ENCODE data around the gene FBXL16. TPM values are rescaled to one million over a fixed set of nuclear protein-coding genes. Genes with fewer than 3 reads are reported as not detected.
"Not testable (repeated sequence)": the region's sequence is repeated elsewhere in the genome, so short reads cannot be mapped to it uniquely, and the experiment has no call there.

Gene FBXL16, protein sequence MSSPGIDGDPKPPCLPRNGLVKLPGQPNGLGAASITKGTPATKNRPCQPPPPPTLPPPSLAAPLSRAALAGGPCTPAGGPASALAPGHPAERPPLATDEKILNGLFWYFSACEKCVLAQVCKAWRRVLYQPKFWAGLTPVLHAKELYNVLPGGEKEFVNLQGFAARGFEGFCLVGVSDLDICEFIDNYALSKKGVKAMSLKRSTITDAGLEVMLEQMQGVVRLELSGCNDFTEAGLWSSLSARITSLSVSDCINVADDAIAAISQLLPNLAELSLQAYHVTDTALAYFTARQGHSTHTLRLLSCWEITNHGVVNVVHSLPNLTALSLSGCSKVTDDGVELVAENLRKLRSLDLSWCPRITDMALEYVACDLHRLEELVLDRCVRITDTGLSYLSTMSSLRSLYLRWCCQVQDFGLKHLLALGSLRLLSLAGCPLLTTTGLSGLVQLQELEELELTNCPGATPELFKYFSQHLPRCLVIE
- 0.13 TPM in 1 of 2 replicates, not detected in the other for total RNA-seq (2014; rRNA removed; shearing (Covaris generic))

DNA sequence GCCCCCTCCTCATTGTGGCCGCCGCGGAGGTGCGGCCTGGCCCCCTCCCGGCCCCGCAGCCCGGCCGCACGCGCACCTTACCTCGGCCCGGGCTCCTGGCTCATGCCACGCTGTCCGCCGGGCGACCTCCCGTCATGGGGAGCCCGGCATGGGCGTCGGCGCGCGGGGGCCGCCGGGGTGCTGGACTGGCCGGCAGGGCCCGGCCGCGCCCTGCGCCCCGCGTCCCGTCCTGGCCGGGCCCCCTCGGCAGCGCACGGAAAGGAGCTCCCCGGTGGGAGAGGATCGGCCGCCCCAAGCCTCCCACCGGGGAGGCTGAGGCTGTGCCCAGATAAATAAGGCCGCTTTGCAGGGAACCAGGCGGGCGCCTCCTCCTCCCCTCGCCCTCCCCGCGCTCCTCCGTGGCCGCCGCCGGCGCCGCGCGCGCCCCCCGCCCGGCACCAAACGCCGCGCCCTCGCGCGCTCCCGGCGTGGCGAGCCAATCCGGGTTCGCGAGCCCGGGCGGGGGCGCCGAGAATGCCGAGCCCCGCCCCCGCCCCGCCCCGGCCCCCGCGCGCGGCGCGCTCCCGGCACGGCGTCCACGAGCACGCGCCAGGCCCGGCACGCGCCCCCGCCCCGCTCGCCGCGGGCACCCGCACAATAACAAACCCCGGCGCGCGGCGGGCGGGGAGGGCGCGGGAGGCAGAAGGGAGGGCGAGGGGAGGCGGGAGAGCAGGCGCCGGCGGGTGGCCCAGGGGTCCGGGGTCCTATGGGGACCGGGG, at the start of gene FBXL16:
Gene FBXL16 (minus strand): TSS at position 371 of the 758 bp plus-strand sequence. CDS start 8,396 bp downstream, outside the sequence.
- Histone ChIP-seq H3K36me3 (no peaks in the 10 kb centered on the region), H3K9me3 (replicated peaks) (no peaks in the 10 kb centered on the region), H3K4me1 (replicated peaks) (peaks cover 6% of the 10 kb centered on the region), H3K27ac (no peak within 1 kb of the TSS), H3K27me3 (replicated peaks) (peaks cover 77% of the 10 kb centered on the region), H3K4me3 (no peak within 1 kb of the TSS)
- DNase-seq (ENCODE audit: low read depth in 1 of 2, low spot score in 2 of 2): no peak

DNA sequence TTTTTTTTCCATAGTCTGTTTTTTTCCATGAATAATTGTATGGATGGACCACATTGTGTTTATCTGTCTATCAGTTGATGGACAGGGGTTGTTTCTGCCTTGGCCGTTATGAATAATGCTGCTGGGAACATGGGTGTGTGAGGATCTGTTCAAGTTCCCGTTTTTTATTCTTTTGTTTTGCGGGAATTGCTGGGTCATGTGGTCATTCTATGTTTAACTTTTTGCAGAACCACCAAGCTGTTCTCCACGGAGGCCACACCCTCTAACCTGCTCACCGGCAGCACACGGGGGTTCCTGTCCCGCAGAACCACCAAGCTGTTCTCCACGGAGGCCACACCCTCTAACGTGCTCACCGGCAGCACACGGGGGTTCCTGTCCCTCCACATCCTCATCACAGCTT, 49.1 kb upstream of the FBXL16 start:
- no peak for DNase-seq (ENCODE audit: low read depth in 1 of 2, low spot score in 2 of 2)
- H3K4me1 ChIP-seq (replicated peaks): no peaks in the 10 kb centered on the region
- H3K9me3 ChIP-seq (replicated peaks): peaks cover 2% of the 10 kb centered on the region; the same call in 1 of the 2 replicates

DNA sequence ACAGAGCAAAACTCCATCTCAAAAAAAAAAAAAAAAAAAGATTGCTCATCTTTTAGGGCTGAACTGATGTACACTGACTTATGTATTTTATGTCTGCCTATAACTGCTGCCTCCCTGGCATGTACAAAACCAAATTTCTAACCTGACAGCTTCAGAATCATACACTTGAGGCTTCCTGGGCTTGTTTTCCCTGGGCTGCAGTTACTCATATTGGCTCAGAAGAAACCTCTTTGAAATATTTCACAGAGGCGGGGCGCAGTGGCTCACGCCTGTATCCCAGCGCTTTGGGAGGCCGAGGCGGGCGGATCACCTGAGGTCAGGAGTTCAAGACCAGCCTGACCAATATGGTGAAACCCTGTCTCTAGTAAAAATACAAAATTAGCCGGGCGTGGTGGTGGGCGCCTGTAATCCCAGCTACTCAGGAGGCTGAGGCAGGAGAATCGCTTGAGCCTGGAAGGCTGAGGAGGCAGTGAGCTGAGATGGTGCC, 48.6 kb upstream of the FBXL16 start:
- H3K27ac ChIP-seq; H3K4me3 ChIP-seq; DNase-seq (ENCODE audit: low read depth in 1 of 2, low spot score in 2 of 2); H3K9me3 ChIP-seq (replicated peaks); H3K4me1 ChIP-seq (replicated peaks); H3K36me3 ChIP-seq: not testable (repeated sequence)
- peaks cover 55% of the 10 kb centered on the region for H3K27me3 ChIP-seq (replicated peaks)

More for the DNA sequence above, 49.1 kb upstream of the FBXL16 start:
- no peaks in the 10 kb centered on the region for H3K36me3 ChIP-seq
- H3K27me3 ChIP-seq (replicated peaks): peaks cover 55% of the 10 kb centered on the region
- H3K27ac ChIP-seq: no peak overlapping the region
- no peak overlapping the region for H3K4me3 ChIP-seq

DNA sequence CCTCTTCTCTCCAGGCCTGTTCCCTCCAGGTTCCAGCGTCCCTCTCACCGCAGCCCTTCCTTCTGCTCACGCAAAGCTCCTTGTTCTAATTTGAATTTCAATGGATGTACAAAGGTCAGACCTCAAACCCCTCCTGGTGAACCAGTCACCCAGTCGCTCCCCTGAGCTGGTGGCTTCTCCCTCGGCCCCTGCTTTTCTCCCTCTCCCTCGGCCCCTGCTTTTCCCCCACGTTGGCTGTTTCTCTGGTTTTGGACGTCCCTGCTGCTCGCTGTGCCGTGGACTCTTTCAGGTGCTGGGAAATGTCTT, 46.4 kb upstream of the FBXL16 start:
- no peaks in the 10 kb centered on the region for H3K4me1 ChIP-seq (replicated peaks)
- H3K27me3 ChIP-seq (replicated peaks): peaks cover 59% of the 10 kb centered on the region
- no peak overlapping the region for H3K27ac ChIP-seq
- no peak for DNase-seq (ENCODE audit: low read depth in 1 of 2, low spot score in 2 of 2)
- H3K9me3 ChIP-seq (replicated peaks): peaks cover 2% of the 10 kb centered on the region; the same call in 1 of the 2 replicates
- H3K4me3 ChIP-seq: no peak overlapping the region
- H3K36me3 ChIP-seq: no peaks in the 10 kb centered on the region

DNA sequence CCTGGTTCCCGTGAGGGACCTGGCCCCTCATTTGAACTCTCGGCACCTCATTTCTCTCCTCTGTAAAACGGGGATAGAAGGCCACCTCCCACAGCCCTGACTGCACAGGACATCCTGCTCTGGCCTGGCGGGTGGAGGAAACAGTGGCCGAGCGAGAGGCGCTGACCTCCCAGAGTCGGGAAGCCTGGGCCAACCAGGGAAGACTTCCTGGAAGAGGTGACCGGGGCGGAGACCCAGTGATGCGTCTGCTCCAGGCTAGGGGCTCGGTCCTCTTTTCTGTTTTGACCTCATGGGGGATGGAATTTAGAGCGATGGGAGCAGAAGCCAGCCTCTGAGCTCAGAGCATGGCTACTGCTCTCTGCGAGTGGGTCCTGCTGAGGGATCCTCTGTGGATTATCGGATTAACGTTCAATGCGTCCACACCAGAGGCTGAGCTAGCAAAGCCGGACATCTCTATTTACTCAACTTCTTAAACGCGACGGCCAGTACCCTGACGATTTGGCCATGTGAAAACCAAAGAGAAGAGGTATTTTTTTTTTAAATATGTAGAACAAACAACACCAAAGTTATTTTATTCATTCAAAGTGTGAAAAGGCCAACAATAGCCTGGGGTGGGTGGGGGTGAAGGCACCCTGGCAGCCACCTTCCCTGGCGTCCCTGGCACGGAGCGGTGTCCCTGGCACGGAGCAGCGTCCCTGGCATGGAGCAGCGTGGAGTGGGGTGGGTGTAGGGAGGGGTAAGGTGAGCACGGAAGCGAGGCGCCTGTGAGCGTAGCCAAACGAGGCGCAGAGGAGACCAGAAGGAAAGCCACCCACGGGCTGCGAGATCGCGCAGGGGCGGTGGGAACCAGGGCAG, 45.8 kb upstream of the FBXL16 start:
- no peaks in the 10 kb centered on the region for H3K4me1 ChIP-seq (replicated peaks)
- H3K27ac ChIP-seq: no peak overlapping the region
- 0 out of 2 replicates have a peak, but pooled peaks cover 2% of the 10 kb centered on the region for H3K9me3 ChIP-seq (replicated peaks)
- peaks cover 54% of the 10 kb centered on the region for H3K27me3 ChIP-seq (replicated peaks)
- H3K36me3 ChIP-seq: no peaks in the 10 kb centered on the region
- H3K4me3 ChIP-seq: no peak overlapping the region
- DNase-seq (ENCODE audit: low read depth in 1 of 2, low spot score in 2 of 2): no peak

DNA sequence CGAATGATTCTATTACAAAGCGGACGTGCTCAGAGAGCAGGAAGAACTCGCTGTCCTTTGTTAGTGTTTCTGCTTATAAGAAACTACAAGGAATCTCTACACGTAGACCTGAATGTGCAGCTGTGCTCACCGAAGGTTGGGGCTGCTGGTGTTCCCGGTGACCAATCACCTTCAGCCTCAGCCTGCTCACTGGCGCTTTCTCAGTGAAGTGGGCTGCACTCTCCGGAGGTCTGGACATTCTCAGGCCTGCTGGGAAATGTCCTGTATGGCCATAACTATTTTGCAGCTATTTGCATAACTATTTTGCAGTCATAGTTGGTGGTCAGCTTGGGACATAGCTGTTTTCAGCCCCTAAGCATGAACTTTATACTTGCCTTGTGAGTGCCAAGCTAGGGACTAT, 44.9 kb upstream of the FBXL16 start:
- Histone ChIP-seq H3K27ac (no peak overlapping the region), H3K27me3 (replicated peaks) (peaks cover 47% of the 10 kb centered on the region), H3K9me3 (replicated peaks) (no peaks in the 10 kb centered on the region), H3K36me3 (no peaks in the 10 kb centered on the region), H3K4me3 (no peak overlapping the region), H3K4me1 (replicated peaks) (no peaks in the 10 kb centered on the region)
- DNase-seq (ENCODE audit: low read depth in 1 of 2, low spot score in 2 of 2): no peak

DNA sequence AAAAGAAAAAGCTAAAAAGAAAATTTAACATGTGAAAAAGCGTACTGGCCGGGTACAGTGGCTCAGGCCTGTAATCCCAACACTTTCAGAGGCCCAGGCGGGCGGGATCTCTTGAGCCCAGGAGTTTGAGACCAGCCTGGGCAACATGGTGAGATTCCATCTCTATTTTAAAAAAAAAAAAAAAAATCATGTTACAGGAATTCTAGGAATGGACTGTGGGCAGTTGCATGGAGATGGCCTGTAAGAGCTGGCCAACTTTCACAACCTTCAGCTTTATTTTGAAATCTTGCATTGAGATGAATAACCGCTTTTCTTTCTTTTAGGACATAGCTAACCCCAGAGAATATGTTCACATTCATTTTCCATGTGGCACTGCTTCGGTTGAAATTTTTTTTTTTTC, 43.4 kb upstream of the FBXL16 start:
- Histone ChIP-seq H3K27ac (no peak overlapping the region), H3K36me3 (no peaks in the 10 kb centered on the region)

DNA sequence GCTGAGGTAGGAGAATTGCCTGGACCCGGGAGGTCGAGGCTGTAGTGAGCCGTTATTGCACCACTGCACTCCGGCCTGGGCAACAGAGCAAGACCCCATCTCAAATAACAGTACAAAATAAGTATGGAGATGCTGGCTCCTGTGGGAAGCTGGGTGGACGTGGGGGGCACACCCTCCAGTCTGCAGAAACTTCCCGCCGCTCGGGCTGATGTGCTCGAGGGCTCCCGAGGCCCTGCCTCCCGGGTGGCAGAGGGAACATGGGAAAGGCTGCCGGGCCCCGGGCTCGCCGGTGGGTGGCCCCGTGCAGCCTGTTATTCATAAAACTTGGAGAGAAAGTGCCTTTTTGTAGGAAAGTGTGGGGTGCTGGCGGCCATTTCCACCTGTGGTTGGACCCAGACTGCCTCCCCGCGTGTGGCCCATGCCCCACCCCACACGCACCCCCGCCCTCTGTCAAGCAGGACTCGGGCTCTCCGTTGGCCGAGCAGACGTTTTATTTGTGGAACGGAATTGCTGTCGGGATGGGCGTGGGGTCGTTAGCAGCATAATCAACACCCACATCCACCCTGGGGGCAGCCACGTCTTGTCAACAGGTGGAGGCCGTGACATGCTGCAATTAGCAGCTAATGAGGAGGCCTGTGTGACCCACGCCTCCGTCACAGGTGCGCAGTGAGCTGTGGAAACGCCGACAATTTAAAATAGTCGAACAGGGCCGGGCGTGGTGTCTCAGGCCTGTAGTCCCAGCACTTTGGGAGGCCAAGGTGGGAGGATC, 42.6 kb upstream of the FBXL16 start:
- peaks cover 36% of the 10 kb centered on the region for H3K27me3 ChIP-seq (replicated peaks)
- no peaks in the 10 kb centered on the region for H3K9me3 ChIP-seq (replicated peaks)
- H3K27ac ChIP-seq: no peak overlapping the region
- no peak for DNase-seq (ENCODE audit: low read depth in 1 of 2, low spot score in 2 of 2)
- no peaks in the 10 kb centered on the region for H3K4me1 ChIP-seq (replicated peaks)
- no peaks in the 10 kb centered on the region for H3K36me3 ChIP-seq
- H3K4me3 ChIP-seq: no peak overlapping the region

More for the DNA sequence above, 43.4 kb upstream of the FBXL16 start:
- no peak for DNase-seq (ENCODE audit: low read depth in 1 of 2, low spot score in 2 of 2)
- Histone ChIP-seq H3K9me3 (replicated peaks) (no peaks in the 10 kb centered on the region), H3K4me1 (replicated peaks) (no peaks in the 10 kb centered on the region), H3K27me3 (replicated peaks) (peaks cover 44% of the 10 kb centered on the region), H3K4me3 (no peak overlapping the region)

DNA sequence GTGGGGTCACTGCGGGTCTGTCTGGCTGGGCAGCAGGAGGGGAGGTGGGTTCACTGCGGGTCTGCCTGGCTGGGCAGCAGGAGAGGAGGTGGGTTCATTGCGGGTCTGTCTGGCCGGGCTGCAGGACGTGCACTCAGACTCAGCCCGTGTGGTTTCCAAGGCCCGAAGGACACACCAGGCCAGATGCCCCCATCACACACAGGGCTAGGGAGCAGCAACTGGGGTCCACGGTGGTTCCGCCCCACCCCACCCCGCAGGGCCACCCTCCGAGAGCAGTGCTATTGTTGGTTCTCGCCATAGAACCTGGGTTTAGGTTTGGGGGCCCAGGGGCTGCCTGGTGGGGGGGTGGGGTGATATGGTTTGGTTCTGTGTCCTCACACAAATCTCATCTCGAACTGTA, 41.0 kb upstream of the FBXL16 start:
- Histone ChIP-seq H3K36me3 (no peaks in the 10 kb centered on the region), H3K27ac (no peak overlapping the region), H3K27me3 (replicated peaks) (peaks cover 25% of the 10 kb centered on the region), H3K4me3 (no peak overlapping the region), H3K4me1 (replicated peaks) (no peaks in the 10 kb centered on the region), H3K9me3 (replicated peaks) (no peaks in the 10 kb centered on the region)
- DNase-seq (ENCODE audit: low read depth in 1 of 2, low spot score in 2 of 2): no peak

DNA sequence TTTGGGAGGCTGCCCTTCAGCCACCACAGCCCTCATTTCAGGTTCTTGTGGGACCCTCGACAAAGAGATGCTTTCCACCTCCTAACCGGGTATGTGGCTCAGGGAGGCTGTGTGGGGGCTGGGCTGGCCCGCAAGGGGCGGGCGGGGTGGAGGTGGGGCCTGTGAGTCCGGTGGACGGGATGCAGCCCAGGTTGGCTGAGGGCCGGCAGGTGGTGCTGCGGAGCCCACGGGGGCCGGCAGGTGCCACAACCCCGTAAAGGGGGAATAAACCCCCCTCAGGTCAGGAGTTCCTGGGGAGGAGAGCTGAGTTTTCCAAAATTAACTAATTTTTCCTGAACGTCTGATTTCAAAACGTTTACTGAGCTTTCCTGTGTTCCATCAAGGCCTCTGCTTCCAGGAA, 40.1 kb upstream of the FBXL16 start:
- Histone ChIP-seq H3K27ac (no peak overlapping the region), H3K27me3 (replicated peaks) (peaks cover 18% of the 10 kb centered on the region), H3K36me3 (peaks cover under 1% of the 10 kb centered on the region; the same call in 1 of the 2 replicates), H3K4me3 (no peak overlapping the region), H3K4me1 (replicated peaks) (peaks cover 5% of the 10 kb centered on the region), H3K9me3 (replicated peaks) (no peaks in the 10 kb centered on the region)
- no peak for DNase-seq (ENCODE audit: low read depth in 1 of 2, low spot score in 2 of 2)

DNA sequence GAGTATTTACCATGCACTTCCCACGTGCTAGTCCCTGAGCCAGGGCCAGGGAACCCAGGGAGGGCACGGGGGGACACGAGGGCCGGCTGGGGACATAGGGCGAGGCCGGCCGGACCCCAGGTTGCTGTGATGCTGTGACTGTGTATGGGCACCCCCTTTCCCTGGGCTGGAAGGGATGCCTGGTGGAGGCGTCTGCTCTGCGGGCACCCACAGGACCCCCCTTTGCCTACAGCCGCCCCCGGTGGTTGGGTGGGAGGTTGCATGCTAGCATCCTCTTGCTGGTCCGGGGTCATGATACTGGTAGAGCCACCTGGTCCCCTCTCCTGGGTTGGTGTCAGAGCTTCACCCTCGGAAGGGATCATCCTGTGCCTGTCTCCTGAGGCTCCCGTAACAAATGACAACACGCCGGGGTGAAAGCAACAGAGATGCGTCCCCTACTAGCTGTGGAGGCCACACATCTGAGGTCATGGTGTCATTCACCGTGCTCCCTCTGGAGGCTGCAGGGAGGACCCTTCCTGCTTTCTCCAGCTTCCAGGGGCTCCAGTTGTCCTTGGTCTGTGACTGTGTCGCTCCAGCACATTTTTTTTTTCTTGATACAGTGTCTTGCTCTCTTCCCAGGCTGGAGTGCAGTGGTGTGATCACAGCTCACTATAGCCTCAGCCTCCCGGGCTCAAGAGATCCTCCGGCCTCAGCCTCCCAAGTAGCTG, 38.3 kb upstream of the FBXL16 start:
- DNase-seq (ENCODE audit: low read depth in 1 of 2, low spot score in 2 of 2): no peak
- Histone ChIP-seq H3K27me3 (replicated peaks) (peaks cover 16% of the 10 kb centered on the region), H3K36me3 (peaks cover 8% of the 10 kb centered on the region), H3K9me3 (replicated peaks) (no peaks in the 10 kb centered on the region), H3K27ac (no peak overlapping the region), H3K4me3 (no peak overlapping the region), H3K4me1 (replicated peaks) (peaks cover 13% of the 10 kb centered on the region)

DNA sequence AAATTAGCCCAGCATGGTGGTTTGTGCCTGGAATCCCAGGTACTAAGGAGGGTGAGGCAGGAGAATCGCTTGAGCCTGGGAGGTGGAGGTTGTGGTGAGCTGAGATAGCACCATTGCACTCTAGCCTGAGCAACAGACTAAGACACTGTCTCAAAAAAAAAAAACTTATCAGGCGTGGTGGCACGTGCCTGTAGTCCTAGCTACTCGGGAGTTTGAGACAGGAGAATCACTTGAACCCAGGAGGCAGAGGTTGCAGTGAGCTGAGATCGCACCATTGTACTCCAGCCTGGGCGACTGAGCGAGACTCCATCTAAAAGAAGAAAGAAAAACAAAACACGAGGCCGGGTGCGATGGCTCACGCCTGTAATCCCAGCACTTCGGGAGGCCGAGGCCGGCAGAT, 37.3 kb upstream of the FBXL16 start:
- peaks cover 13% of the 10 kb centered on the region for H3K4me1 ChIP-seq (replicated peaks)
- H3K9me3 ChIP-seq (replicated peaks); H3K27ac ChIP-seq; DNase-seq (ENCODE audit: low read depth in 1 of 2, low spot score in 2 of 2); H3K4me3 ChIP-seq: not testable (repeated sequence)
- peaks cover 13% of the 10 kb centered on the region for H3K27me3 ChIP-seq (replicated peaks)
- H3K36me3 ChIP-seq: peaks cover 13% of the 10 kb centered on the region
